ENCODE measurements around the gene DUSP9.

- TF ChIP-seq, protein P1, sequence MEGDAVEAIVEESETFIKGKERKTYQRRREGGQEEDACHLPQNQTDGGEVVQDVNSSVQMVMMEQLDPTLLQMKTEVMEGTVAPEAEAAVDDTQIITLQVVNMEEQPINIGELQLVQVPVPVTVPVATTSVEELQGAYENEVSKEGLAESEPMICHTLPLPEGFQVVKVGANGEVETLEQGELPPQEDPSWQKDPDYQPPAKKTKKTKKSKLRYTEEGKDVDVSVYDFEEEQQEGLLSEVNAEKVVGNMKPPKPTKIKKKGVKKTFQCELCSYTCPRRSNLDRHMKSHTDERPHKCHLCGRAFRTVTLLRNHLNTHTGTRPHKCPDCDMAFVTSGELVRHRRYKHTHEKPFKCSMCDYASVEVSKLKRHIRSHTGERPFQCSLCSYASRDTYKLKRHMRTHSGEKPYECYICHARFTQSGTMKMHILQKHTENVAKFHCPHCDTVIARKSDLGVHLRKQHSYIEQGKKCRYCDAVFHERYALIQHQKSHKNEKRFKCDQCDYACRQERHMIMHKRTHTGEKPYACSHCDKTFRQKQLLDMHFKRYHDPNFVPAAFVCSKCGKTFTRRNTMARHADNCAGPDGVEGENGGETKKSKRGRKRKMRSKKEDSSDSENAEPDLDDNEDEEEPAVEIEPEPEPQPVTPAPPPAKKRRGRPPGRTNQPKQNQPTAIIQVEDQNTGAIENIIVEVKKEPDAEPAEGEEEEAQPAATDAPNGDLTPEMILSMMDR (IDR thresholded peaks at IDR 0.05; ENCODE audit: low read depth, low read length, poor library complexity, severe bottlenecking) = no peak
- no peak for TF ChIP-seq EZH2phosphoT487 (IDR thresholded peaks at IDR 0.05; ENCODE audit: borderline replicate concordance, low read length)
These were observed 19.3 kb upstream of the DUSP9 start for GRCh38 chrX:153627675-153628111.

Data from DOHH2 (cell line).